Karpas-422 (cell line): ENCODE measurements around the gene CDC42EP1. TPM values are rescaled to one million over a fixed set of nuclear protein-coding genes. Genes with fewer than 3 reads are reported as not detected.
"Not testable (repeated sequence)": the region's sequence is repeated elsewhere in the genome, so short reads cannot be mapped to it uniquely, and the experiment has no call there.

Source experiments
- DNase-seq: peaks from one replicate; pipeline ENCODE4 v3.0.0-alpha.2; 2015
- H2AFZ ChIP-seq: fragments of 200-600 bp; sonication (generic); 2 replicates; pipeline ENCODE4 v1.6.1; 2014; ENCODE audit warnings: antibody characterized with exemption, low read length, mixed read lengths
- H3K27ac ChIP-seq: fragments of 200-600 bp; sonication (generic); 2 replicates; pipeline ENCODE4 v1.5.1; 2014; ENCODE audit warnings: mild to moderate bottlenecking, low read length, moderate library complexity
- H3K27me3 ChIP-seq: fragments of 200-600 bp; sonication (generic); 2 replicates; pipeline ENCODE4 v1.6.1; 2014; ENCODE audit warnings: low read length, mixed read lengths
- H3K36me3 ChIP-seq: fragments of 200-600 bp; sonication (generic); 2 replicates; pipeline ENCODE4 v1.6.1; 2014; ENCODE audit warnings: low read length, mixed read lengths; ENCODE audit not compliant: insufficient read depth
- H3K4me1 ChIP-seq: fragments of 200-600 bp; sonication (generic); 2 replicates; pipeline ENCODE4 v1.6.1; 2014; ENCODE audit warnings: mild to moderate bottlenecking, low read length, mixed read lengths
- H3K4me2 ChIP-seq: fragments of 200-600 bp; sonication (generic); 2 replicates; pipeline ENCODE4 v1.6.1; 2014; ENCODE audit warnings: low read length, low read depth, mild to moderate bottlenecking; ENCODE audit not compliant: poor library complexity, severe bottlenecking
- H3K4me3 ChIP-seq: fragments of 200-600 bp; sonication (generic); 2 replicates; pipeline ENCODE4 v1.5.1; 2014; ENCODE audit warnings: mild to moderate bottlenecking, antibody characterized with exemption, low read length, mixed read lengths
- H3K79me2 ChIP-seq: fragments of 200-600 bp; sonication (generic); 2 replicates; pipeline ENCODE4 v1.6.1; 2014; ENCODE audit warnings: mild to moderate bottlenecking, low read length, mixed read lengths
- H3K9ac ChIP-seq: fragments of 200-600 bp; sonication (generic); 2 replicates; pipeline ENCODE4 v1.6.0; 2014; ENCODE audit warnings: low read length
- H3K9me2 ChIP-seq: fragments of 200-600 bp; sonication (generic), shearing (Covaris generic); replicated peaks from 2 replicates; pipeline ENCODE4 v1.6.0; 2014; ENCODE audit warnings: mild to moderate bottlenecking, low read length, moderate library complexity; ENCODE audit not compliant: insufficient read depth
- H3K9me3 ChIP-seq: fragments of 300-700, 200-600 bp; sonication (generic); 2 replicates; pipeline ENCODE4 v1.6.1; 2014; ENCODE audit warnings: low read length, mixed read lengths
- H4K20me1 ChIP-seq: fragments of 200-600 bp; sonication (generic); 2 replicates; pipeline ENCODE4 v1.6.1; 2014; ENCODE audit warnings: mild to moderate bottlenecking, antibody characterized with exemption, low read length, low read depth; ENCODE audit not compliant: insufficient read depth
- total RNA-seq: library from RNA; depleted of rRNA; stranded (reverse); fragments of >200 nt; shearing (Covaris generic); gene quantifications from 2 replicates; pipeline ENCODE4 v1.2.3, GENCODE V29; 2014; ENCODE audit warnings: low replicate concordance

Gene CDC42EP1
- total RNA-seq, 1 experiment from 2014 or later, result not detected

DNA sequence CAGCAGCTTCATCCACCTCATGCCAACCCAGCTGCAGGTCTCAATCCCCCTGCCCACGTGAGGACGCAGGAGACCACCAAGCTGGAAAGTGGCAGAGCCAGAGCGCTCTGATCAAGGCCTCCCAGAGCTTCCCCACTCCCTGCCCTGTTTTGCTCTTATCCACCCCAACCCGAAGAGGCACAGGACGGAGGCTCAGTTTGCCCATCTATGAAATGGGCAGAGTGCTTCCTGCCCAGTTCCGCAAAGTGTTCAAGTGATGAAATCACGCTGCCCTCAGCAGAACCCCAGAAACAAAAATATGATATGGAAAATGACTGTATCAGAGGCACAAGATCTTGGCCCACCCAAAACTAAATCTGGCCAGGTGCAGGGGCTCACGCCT lies 11.7 kb downstream of the CDC42EP1 start:
- H3K4me1 ChIP-seq, result no peaks in the 10 kb centered on the region
- no peaks in the 10 kb centered on the region for H3K9me3 ChIP-seq
- H3K4me3 ChIP-seq, result no peak overlapping the region
- no peak overlapping the region for H3K9ac ChIP-seq
- H3K79me2 ChIP-seq, result no peaks in the 10 kb centered on the region
- no peak overlapping the region for H3K27ac ChIP-seq
- H3K36me3 ChIP-seq, result no peaks in the 10 kb centered on the region
- H2AFZ ChIP-seq, result no peak overlapping the region
- H3K27me3 ChIP-seq, result no peaks in the 10 kb centered on the region
- no peaks in the 10 kb centered on the region for H3K9me2 ChIP-seq
- no peak overlapping the region for H3K4me2 ChIP-seq
- DNase-seq, result no peak
- no peaks in the 10 kb centered on the region for H4K20me1 ChIP-seq

DNA sequence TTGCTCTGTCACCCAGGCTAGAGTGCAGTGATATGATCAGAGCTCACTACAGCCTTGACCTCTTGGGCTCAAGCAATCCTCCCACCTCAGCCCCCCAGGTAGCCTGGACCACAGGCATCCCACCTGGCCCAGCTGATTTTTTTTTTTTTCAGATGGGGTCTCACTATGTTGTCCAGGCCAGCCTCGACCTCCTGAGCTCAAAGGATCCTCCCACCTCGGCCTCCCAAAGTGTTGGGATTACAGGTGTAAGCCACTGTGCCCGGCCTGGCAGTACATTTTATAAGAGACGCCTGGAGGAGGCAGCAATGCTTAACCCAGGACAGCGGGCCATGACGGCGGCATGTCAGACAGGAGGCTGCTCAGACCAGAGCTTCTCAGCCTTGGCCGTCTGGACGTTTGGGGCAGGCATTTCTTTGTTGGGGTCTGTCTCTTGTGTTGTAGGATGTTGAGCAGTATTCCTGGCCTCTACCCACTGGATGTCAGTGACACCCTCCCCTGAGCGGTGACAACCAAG lies 15.3 kb downstream of the CDC42EP1 start:
- H3K36me3 ChIP-seq, result no peaks in the 10 kb centered on the region
- no peaks in the 10 kb centered on the region for H3K9me2 ChIP-seq
- no peaks in the 10 kb centered on the region for H3K79me2 ChIP-seq
- no peak overlapping the region for H3K4me3 ChIP-seq
- H3K4me1 ChIP-seq, result peaks cover 9% of the 10 kb centered on the region
- H2AFZ ChIP-seq, result no peak overlapping the region
- no peaks in the 10 kb centered on the region for H4K20me1 ChIP-seq
- H3K27me3 ChIP-seq, result no peaks in the 10 kb centered on the region
- no peak overlapping the region for H3K9ac ChIP-seq
- DNase-seq, result no peak
- H3K27ac ChIP-seq, result no peak overlapping the region
- no peak overlapping the region for H3K4me2 ChIP-seq
- no peaks in the 10 kb centered on the region for H3K9me3 ChIP-seq

DNA sequence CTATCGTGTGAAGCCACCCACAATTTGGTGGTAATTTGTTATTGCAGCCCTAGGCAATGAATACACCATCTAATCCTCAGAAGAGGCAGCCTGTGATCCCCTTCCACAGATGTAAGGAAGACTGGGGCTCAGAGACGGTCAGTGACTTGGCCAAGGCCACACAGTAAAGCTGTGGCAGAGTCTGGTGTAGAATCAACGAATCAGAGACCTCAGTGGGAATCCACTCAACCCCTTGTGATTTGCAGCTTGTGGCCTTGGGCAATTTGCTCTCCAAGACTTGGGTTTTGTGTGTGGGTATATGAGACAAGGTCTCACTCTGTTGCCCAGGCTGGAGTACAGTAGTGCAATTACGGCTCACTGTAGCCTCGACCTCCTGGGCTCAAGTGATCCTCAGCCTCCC lies 17.7 kb downstream of the CDC42EP1 start:
- Histone ChIP-seq H3K36me3 (no peaks in the 10 kb centered on the region), H3K79me2 (no peaks in the 10 kb centered on the region), H3K9me2 (no peaks in the 10 kb centered on the region), H3K4me2 (no peak overlapping the region), H2AFZ (no peak overlapping the region), H3K27ac (no peak overlapping the region), H4K20me1 (no peaks in the 10 kb centered on the region), H3K9me3 (no peaks in the 10 kb centered on the region), H3K9ac (no peak overlapping the region), H3K4me3 (no peak overlapping the region), H3K4me1 (peaks cover 9% of the 10 kb centered on the region), H3K27me3 (no peaks in the 10 kb centered on the region)
- no peak for DNase-seq

DNA sequence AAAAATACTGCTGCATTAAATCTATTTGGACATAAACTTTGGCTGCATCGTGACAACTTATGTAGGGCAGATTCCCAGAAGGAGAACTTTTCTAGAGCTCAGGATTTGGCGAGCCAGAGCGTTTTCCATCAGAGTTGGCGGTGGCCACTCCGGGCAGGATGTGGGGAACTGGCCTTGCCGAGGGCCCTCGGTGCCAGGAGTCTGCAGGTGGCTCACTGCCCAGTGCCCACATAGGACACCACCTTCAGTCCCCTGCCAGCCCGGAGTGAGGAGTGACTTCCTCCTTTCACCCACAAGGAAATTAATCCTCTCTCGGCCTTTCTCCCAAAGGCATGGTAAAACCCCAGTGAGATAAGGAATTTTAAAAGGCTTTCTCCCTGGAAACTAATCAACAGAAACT lies 21.2 kb downstream of the CDC42EP1 start:
- no peaks in the 10 kb centered on the region for H3K27me3 ChIP-seq
- no peaks in the 10 kb centered on the region for H4K20me1 ChIP-seq
- H3K4me1 ChIP-seq, result peaks cover 9% of the 10 kb centered on the region
- H3K4me3 ChIP-seq, result no peak overlapping the region
- H3K9ac ChIP-seq, result no peak overlapping the region
- no peaks in the 10 kb centered on the region for H3K9me2 ChIP-seq
- no peaks in the 10 kb centered on the region for H3K36me3 ChIP-seq
- H2AFZ ChIP-seq, result no peak overlapping the region
- H3K9me3 ChIP-seq, result no peaks in the 10 kb centered on the region
- no peak overlapping the region for H3K4me2 ChIP-seq
- H3K79me2 ChIP-seq, result no peaks in the 10 kb centered on the region
- no peak overlapping the region for H3K27ac ChIP-seq
- DNase-seq, result no peak

DNA sequence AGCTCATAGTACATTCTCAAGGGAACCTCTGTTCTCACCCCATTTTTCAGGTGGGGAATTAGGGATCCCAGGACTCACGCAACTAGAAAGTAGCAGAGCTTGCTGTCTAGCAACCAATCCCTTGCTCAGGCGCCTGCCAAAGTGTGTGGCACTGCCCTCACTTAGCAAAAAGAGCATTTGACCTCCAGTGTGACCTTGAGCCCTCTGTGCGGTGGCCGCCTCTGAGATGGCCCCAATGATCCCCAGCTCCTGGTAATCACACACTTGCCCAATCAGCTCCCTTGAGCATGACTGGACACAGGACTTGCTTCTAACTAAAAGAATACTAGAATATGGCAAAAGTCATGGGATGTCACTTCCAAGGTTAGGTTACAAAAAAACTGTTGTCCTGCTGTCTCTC lies 22.2 kb downstream of the CDC42EP1 start:
- Histone ChIP-seq H3K79me2 (no peaks in the 10 kb centered on the region), H3K9me2 (no peaks in the 10 kb centered on the region), H3K9me3 (no peaks in the 10 kb centered on the region), H4K20me1 (no peaks in the 10 kb centered on the region), H3K27ac (no peak overlapping the region), H3K9ac (no peak overlapping the region), H3K27me3 (no peaks in the 10 kb centered on the region), H3K4me3 (no peak overlapping the region), H3K36me3 (no peaks in the 10 kb centered on the region), H3K4me1 (peaks cover 9% of the 10 kb centered on the region), H2AFZ (no peak overlapping the region), H3K4me2 (no peak overlapping the region)
- no peak for DNase-seq

DNA sequence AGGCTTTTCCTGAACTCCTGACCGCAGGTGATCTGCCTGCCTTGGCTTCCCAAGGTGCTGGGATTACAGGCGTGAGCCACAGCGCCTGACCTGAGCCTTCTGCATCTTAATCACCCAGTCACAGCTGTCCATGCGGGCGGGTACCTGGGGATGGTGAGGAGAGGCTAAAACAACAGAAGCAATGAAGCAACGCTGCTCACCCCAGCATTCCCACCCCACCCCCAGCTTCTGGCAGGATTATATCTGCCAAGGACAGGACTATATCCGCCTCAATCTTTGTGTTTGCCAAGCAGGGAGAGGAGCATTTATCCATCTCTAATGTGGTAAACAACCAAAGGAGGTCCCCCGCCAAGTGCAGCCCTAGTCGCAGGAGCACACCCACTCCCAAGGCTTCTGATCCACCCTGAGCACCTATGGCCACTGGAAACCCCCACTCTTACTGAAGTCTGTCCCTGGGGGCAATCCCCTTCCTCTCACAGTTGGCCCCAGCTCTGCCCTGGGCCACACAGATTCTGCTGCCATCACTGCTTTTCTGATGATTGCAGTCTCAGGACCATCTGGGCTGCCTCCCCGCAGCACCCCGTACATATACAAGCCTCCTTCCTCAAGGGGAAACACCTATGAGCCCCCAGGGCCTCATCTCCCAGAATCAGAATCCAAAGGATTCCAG lies 28.4 kb downstream of the CDC42EP1 start:
- no peaks in the 10 kb centered on the region for H3K27me3 ChIP-seq
- H3K9me2 ChIP-seq, result no peaks in the 10 kb centered on the region
- H3K27ac ChIP-seq, result no peak overlapping the region
- no peak overlapping the region for H3K4me3 ChIP-seq
- H3K79me2 ChIP-seq, result no peaks in the 10 kb centered on the region
- peaks cover 6% of the 10 kb centered on the region for H3K4me1 ChIP-seq
- DNase-seq, result no peak
- no peak overlapping the region for H2AFZ ChIP-seq
- H3K36me3 ChIP-seq, result no peaks in the 10 kb centered on the region
- H3K4me2 ChIP-seq, result no peak overlapping the region
- H3K9me3 ChIP-seq, result no peaks in the 10 kb centered on the region
- no peak overlapping the region for H3K9ac ChIP-seq
- no peaks in the 10 kb centered on the region for H4K20me1 ChIP-seq

DNA sequence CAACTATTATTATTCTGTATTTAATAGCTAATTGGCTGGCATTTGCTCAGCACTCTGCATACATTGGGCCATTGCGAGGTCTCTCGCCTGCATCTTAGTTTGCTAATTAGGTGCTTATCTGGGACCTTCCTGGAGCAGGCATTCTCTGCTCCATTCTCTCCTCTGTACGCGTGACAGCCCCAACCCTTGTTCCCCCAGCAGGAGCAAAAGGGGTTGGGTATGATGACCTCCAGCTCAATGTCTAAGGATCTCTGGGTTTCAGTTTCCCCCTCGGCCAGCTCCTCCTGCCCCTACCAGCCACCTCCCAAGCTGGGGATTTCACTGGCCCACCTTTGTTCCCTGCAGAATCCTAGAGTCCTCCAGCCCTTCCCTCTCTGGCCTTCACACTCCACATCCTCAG lies 29.4 kb downstream of the CDC42EP1 start:
- Histone ChIP-seq H3K27ac (no peak overlapping the region), H3K9me2 (no peaks in the 10 kb centered on the region), H3K79me2 (no peaks in the 10 kb centered on the region), H3K9ac (no peak overlapping the region), H3K4me1 (peaks cover 6% of the 10 kb centered on the region), H3K36me3 (no peaks in the 10 kb centered on the region), H3K27me3 (no peaks in the 10 kb centered on the region), H3K4me3 (no peak overlapping the region), H4K20me1 (no peaks in the 10 kb centered on the region), H3K4me2 (no peak overlapping the region), H3K9me3 (no peaks in the 10 kb centered on the region), H2AFZ (no peak overlapping the region)
- DNase-seq, result no peak

DNA sequence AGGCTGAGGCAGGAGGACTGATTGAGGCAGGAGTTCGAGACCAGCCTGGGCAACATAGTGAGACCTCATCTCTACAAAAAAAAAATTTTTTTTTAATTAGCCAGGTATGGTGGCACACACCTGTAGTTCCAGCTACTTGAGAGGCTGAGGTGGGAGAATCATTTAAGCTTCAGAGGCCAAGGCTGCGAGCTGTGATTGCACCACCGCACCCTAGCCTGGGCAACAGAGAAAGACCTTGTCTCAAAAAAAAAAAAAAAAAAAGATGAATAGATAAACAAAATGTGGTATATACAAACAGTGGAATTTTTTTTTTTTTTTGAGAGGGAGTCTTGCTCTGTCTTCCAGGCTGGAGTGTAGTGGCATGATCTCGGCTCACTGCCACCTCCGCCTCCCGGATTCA lies 30.8 kb downstream of the CDC42EP1 start:
- H3K79me2 ChIP-seq, H3K27ac ChIP-seq, H3K36me3 ChIP-seq, H3K4me2 ChIP-seq, H3K4me3 ChIP-seq, H3K9me2 ChIP-seq, H3K27me3 ChIP-seq, H3K9me3 ChIP-seq, H3K9ac ChIP-seq, H4K20me1 ChIP-seq, H3K4me1 ChIP-seq, DNase-seq, H2AFZ ChIP-seq: not testable (repeated sequence)
